ENCODE results near the gene ALPK3. TPM values are rescaled to one million over a fixed set of nuclear protein-coding genes. Genes with fewer than 3 reads are reported as not detected.

Gene ALPK3
- total RNA-seq, 1 donor from 2014 or later: 181 TPM

- Histone ChIP-seq H3K4me1 (peaks cover 99% of the 10 kb centered on the region), H3K9me3 (replicated peaks) (no peaks in the 10 kb centered on the region)
These were observed 15.4 kb downstream of the ALPK3 start for GRCh38 chr15:84832448-84833040.

GRCh38 chr15:84833447-84834228 is 16.5 kb downstream of the ALPK3 start:
- peak overlapping the region; percentile 12 for H3K4me3 ChIP-seq
- DNase-seq: no peak
- TF ChIP-seq, protein P1, sequence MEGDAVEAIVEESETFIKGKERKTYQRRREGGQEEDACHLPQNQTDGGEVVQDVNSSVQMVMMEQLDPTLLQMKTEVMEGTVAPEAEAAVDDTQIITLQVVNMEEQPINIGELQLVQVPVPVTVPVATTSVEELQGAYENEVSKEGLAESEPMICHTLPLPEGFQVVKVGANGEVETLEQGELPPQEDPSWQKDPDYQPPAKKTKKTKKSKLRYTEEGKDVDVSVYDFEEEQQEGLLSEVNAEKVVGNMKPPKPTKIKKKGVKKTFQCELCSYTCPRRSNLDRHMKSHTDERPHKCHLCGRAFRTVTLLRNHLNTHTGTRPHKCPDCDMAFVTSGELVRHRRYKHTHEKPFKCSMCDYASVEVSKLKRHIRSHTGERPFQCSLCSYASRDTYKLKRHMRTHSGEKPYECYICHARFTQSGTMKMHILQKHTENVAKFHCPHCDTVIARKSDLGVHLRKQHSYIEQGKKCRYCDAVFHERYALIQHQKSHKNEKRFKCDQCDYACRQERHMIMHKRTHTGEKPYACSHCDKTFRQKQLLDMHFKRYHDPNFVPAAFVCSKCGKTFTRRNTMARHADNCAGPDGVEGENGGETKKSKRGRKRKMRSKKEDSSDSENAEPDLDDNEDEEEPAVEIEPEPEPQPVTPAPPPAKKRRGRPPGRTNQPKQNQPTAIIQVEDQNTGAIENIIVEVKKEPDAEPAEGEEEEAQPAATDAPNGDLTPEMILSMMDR (IDR thresholded peaks at IDR 0.05; ENCODE audit: borderline replicate concordance): no peak
- H3K36me3 ChIP-seq: peaks cover 22% of the 10 kb centered on the region
- intact Hi-C loops (cut with micrococcal nuclease): no loop called here
- H3K4me1 ChIP-seq: peaks cover 99% of the 10 kb centered on the region
- H3K27me3 ChIP-seq (ENCODE audit: low read depth): no peaks in the 10 kb centered on the region
- peak overlapping the region; percentile 95 for H3K27ac ChIP-seq (replicated peaks)
- H3K9me3 ChIP-seq (replicated peaks): no peaks in the 10 kb centered on the region

More at GRCh38 chr15:84832448-84833040, 15.4 kb downstream of the ALPK3 start:
- Histone ChIP-seq H3K4me3 (no peak overlapping the region), H3K36me3 (peaks cover 29% of the 10 kb centered on the region), H3K27me3 (ENCODE audit: low read depth) (no peaks in the 10 kb centered on the region), H3K27ac (replicated peaks) (peak overlapping the region; percentile 95)
- intact Hi-C loops (cut with micrococcal nuclease): no loop called here
- TF ChIP-seq, protein P1 (IDR thresholded peaks at IDR 0.05; ENCODE audit: borderline replicate concordance): no peak
- DNase-seq: no peak

GRCh38 chr15:84834229-84834955 is 17.2 kb downstream of the ALPK3 start:
- peaks cover 99% of the 10 kb centered on the region for H3K4me1 ChIP-seq
- DNase-seq: no peak
- H3K9me3 ChIP-seq (replicated peaks): no peaks in the 10 kb centered on the region
- H3K36me3 ChIP-seq: peaks cover 22% of the 10 kb centered on the region
- intact Hi-C loops (cut with micrococcal nuclease): no loop called here
- no peaks in the 10 kb centered on the region for H3K27me3 ChIP-seq (ENCODE audit: low read depth)
- TF ChIP-seq, protein P1 (IDR thresholded peaks at IDR 0.05; ENCODE audit: borderline replicate concordance): no peak
- no peak overlapping the region for H3K4me3 ChIP-seq
- peak overlapping the region; percentile 95 for H3K27ac ChIP-seq (replicated peaks)

DNA sequence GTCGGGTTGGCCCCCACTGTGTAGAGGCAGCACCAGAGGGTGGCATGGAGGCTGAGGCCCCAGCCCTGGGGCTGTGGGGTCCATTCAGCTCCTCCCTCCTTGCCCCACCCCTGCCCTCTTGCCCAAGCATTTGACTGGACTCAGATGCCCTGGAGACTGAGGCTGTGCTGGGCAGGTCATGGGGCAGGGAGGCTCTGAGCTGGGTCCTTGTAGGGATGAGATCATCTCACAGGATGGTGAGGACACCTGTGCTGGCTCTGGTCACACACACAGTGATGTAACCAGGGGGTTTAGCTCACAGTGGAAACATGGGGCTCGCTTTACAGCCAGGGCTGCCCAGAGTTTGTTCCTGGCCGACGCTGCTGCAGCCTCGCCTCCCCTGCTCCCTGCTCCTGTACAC is 17.8 kb downstream of the ALPK3 start:
- Histone ChIP-seq H3K36me3 (peaks cover 26% of the 10 kb centered on the region), H3K27me3 (ENCODE audit: low read depth) (no peaks in the 10 kb centered on the region), H3K4me1 (peaks cover 99% of the 10 kb centered on the region), H3K9me3 (replicated peaks) (no peaks in the 10 kb centered on the region), H3K4me3 (no peak overlapping the region), H3K27ac (replicated peaks) (peak overlapping the region; percentile 95)
- intact Hi-C loops (cut with micrococcal nuclease): no loop called here
- TF ChIP-seq, protein P1 (IDR thresholded peaks at IDR 0.05; ENCODE audit: borderline replicate concordance): no peak
- DNase-seq: no peak

- Histone ChIP-seq H3K27me3 (ENCODE audit: low read depth) (no peaks in the 10 kb centered on the region), H3K27ac (replicated peaks) (peak overlapping the region; percentile 95), H3K4me3 (no peak overlapping the region), H3K9me3 (replicated peaks) (no peaks in the 10 kb centered on the region), H3K4me1 (peaks cover 99% of the 10 kb centered on the region), H3K36me3 (peaks cover 30% of the 10 kb centered on the region)
- TF ChIP-seq, protein P1 (IDR thresholded peaks at IDR 0.05; ENCODE audit: borderline replicate concordance): no peak
- intact Hi-C loops (cut with micrococcal nuclease): no loop called here
- DNase-seq: no peak
These were observed 18.6 kb downstream of the ALPK3 start for GRCh38 chr15:84835661-84836337.
